Mammary epithelial cell (primary cell): ENCODE data around the gene TACSTD2.
"Not testable (repeated sequence)": the region's sequence is repeated elsewhere in the genome, so short reads cannot be mapped to it uniquely, and the experiment has no call there.

Experiments used
- EZH2 ChIP-seq: IDR thresholded peaks from 2 replicates; pipeline ENCODE4 v1.6.1; 2012; ENCODE audit warnings: low read length, inconsistent platforms, borderline replicate concordance
- TF ChIP-seq, protein P1 (sequence below), 2 donors: IDR thresholded peaks in 1 of 2; conservative IDR thresholded peaks in 1 of 2; 2 replicates each; pipeline ENCODE4 v1.5.1; 2011 to 2012; ENCODE audit warnings: inconsistent platforms in 2 of 2, low read length in 2 of 2, mild to moderate bottlenecking in 2 of 2, control low read depth in 1 of 2, low read depth in 1 of 2; ENCODE audit not compliant: insufficient read depth in 1 of 2; ENCODE audit errors: extremely low read depth in 1 of 2

DNA sequence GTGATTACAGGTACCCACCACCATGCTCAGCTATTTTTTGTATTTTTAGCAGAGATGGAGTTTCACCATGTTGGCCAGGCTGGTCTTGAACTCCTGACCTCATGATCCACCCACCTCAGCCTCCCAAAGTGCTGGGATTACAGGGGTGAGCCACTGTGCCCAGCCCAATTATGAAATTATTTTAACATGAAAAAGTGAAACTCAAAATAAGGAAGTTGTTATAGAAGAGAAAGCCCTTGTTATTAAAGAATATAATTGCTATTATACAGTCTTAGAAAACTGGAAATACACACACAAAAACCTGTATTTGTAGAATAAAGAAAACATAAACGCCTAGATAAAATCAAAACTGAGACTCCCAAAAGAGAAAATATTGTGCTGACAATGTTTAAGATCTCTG, 45.2 kb downstream of the TACSTD2 start:
- TF ChIP-seq, protein P1, sequence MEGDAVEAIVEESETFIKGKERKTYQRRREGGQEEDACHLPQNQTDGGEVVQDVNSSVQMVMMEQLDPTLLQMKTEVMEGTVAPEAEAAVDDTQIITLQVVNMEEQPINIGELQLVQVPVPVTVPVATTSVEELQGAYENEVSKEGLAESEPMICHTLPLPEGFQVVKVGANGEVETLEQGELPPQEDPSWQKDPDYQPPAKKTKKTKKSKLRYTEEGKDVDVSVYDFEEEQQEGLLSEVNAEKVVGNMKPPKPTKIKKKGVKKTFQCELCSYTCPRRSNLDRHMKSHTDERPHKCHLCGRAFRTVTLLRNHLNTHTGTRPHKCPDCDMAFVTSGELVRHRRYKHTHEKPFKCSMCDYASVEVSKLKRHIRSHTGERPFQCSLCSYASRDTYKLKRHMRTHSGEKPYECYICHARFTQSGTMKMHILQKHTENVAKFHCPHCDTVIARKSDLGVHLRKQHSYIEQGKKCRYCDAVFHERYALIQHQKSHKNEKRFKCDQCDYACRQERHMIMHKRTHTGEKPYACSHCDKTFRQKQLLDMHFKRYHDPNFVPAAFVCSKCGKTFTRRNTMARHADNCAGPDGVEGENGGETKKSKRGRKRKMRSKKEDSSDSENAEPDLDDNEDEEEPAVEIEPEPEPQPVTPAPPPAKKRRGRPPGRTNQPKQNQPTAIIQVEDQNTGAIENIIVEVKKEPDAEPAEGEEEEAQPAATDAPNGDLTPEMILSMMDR (conservative IDR thresholded peaks at IDR 0.05 in 1 of 2, IDR thresholded peaks at IDR 0.05 in 1 of 2; ENCODE audit: extremely low read depth in 1 of 2, insufficient read depth in 1 of 2, low read depth in 1 of 2, low read length in 2 of 2), result not testable (repeated sequence)
- not testable (repeated sequence) for TF ChIP-seq EZH2
